CD4-positive, alpha-beta T cell treated with Interleukin-6 for 4 hours (primary cell): Measurements from ENCODE around the gene KIF3B.
"Not testable (repeated sequence)": the region's sequence is repeated elsewhere in the genome, so short reads cannot be mapped to it uniquely, and the experiment has no call there.

Source experiments
- DNase-seq: peaks from one replicate; pipeline ENCODE4 v3.0.0-alpha.2; 2020; ENCODE audit warnings: mixed read lengths

KIF3B gene

GRCh38 chr20:32249030-32249738 is 28.3 kb upstream of the KIF3B start:
- peak; percentile 15 for DNase-seq

GRCh38 chr20:32251470-32251869 is 26.0 kb upstream of the KIF3B start:
- no peak for DNase-seq

- no peak for DNase-seq
Measured at GRCh38 chr20:32252189-32252588, 25.3 kb upstream of the KIF3B start.

GRCh38 chr20:32260973-32261372 is 16.5 kb upstream of the KIF3B start:
- not testable (repeated sequence) for DNase-seq

- DNase-seq: no peak
Measured at GRCh38 chr20:32261644-32262043, 15.8 kb upstream of the KIF3B start.

- no peak for DNase-seq
Measured at GRCh38 chr20:32263398-32263954, 14.0 kb upstream of the KIF3B start.

- DNase-seq: no peak
Measured at GRCh38 chr20:32271620-32272019, 5.8 kb upstream of the KIF3B start.

GRCh38 chr20:32274359-32274758 is 3.1 kb upstream of the KIF3B start:
- no peak for DNase-seq

GRCh38 chr20:32275163-32275562 is 2.3 kb upstream of the KIF3B start:
- not testable (repeated sequence) for DNase-seq

- DNase-seq: peak; percentile 6
Measured at GRCh38 chr20:32278199-32278643, 770 bp downstream of the KIF3B start.

- no peak for DNase-seq
Measured at GRCh38 chr20:32281711-32282110, 4.3 kb downstream of the KIF3B start.

- DNase-seq: no peak
Measured at GRCh38 chr20:32282461-32282860, 5.0 kb downstream of the KIF3B start.

GRCh38 chr20:32285082-32285620 is 7.7 kb downstream of the KIF3B start:
- no peak for DNase-seq

- peak; percentile 45 for DNase-seq
Measured at GRCh38 chr20:32285621-32286371, 8.3 kb downstream of the KIF3B start.

GRCh38 chr20:32287231-32287638 is 9.8 kb downstream of the KIF3B start:
- DNase-seq: no peak

- no peak for DNase-seq
Measured at GRCh38 chr20:32288225-32288849, 10.9 kb downstream of the KIF3B start.

GRCh38 chr20:32289299-32289660 is 11.8 kb downstream of the KIF3B start:
- DNase-seq: not testable (repeated sequence)

GRCh38 chr20:32289661-32290431 is 12.4 kb downstream of the KIF3B start:
- DNase-seq: no peak

- no peak for DNase-seq
Measured at GRCh38 chr20:32291166-32291565, 13.7 kb downstream of the KIF3B start.

GRCh38 chr20:32292548-32292947 is 15.1 kb downstream of the KIF3B start:
- no peak for DNase-seq

GRCh38 chr20:32294071-32294470 is 16.6 kb downstream of the KIF3B start:
- no peak for DNase-seq

GRCh38 chr20:32296412-32296811 is 19.0 kb downstream of the KIF3B start:
- no peak for DNase-seq
